ENCODE results near the gene WHAMM. TPM values are rescaled to one million over a fixed set of nuclear protein-coding genes. Genes with fewer than 3 reads are reported as not detected.

WHAMM gene
- total RNA-seq, 2 experiments from 2014 or later, result 8.6 to 13.6 TPM

- no TSS peak for BruUV-seq (replicated peaks)
- intact Hi-C loops (cut with micrococcal nuclease; ENCODE audit: unreplicated experiment), result no loop called here
- ChIA-PET POLR2A (interaction anchor here (0.6 kb wide), 1 partner anchor 27 kb away, joined by 4 read pairs; no protein-coding TSS in a partner anchor), CTCF (ENCODE audit: unreplicated experiment) (no interaction called here)
- Histone ChIP-seq H3K79me2 (ENCODE audit: insufficient read depth, low read depth, low read length) (no peaks in the 10 kb centered on the region), H3K27ac (ENCODE audit: low read depth, low read length, poor library complexity, severe bottlenecking) (no peak overlapping the region), H3K4me1 (ENCODE audit: insufficient read depth, low read length, poor library complexity, severe bottlenecking) (no peaks in the 10 kb centered on the region), H3K36me3 (ENCODE audit: insufficient read depth, low read length) (peaks cover 52% of the 10 kb centered on the region), H4K20me1 (ENCODE audit: insufficient read depth, low read length) (no peaks in the 10 kb centered on the region), H3K4me2 (ENCODE audit: low read length) (no peak overlapping the region), H3K4me3 (ENCODE audit: low read depth, low read length, poor library complexity, severe bottlenecking) (no peak overlapping the region), H3K9me3 (ENCODE audit: low read length) (no peaks in the 10 kb centered on the region), H3K9me2 (ENCODE audit: insufficient read depth, low read length) (no peaks in the 10 kb centered on the region), H2AFZ (ENCODE audit: low read length) (no peak overlapping the region)
- DNase-seq (ENCODE audit: low spot score), result no peak
- TF ChIP-seq EZH2phosphoT487 (IDR thresholded peaks at IDR 0.05; ENCODE audit: borderline replicate concordance, low read depth, low read length) (no peak), CTCF (conservative IDR thresholded peaks at IDR 0.05; ENCODE audit: low read length) (no peak)
Measured at GRCh38 chr15:82838096-82838735, 28.8 kb downstream of the WHAMM start.

GRCh38 chr15:82839136-82839535 lies 29.7 kb downstream of the WHAMM start:
- Histone ChIP-seq H3K4me2 (ENCODE audit: low read length) (no peak overlapping the region), H3K9me3 (ENCODE audit: low read length) (0 out of 2 replicates have a peak, but pooled peaks cover 4% of the 10 kb centered on the region), H3K36me3 (ENCODE audit: insufficient read depth, low read length) (peaks cover 45% of the 10 kb centered on the region), H4K20me1 (ENCODE audit: insufficient read depth, low read length) (no peaks in the 10 kb centered on the region), H3K27ac (ENCODE audit: low read depth, low read length, poor library complexity, severe bottlenecking) (no peak overlapping the region), H3K79me2 (ENCODE audit: insufficient read depth, low read depth, low read length) (no peaks in the 10 kb centered on the region), H3K4me3 (ENCODE audit: low read depth, low read length, poor library complexity, severe bottlenecking) (no peak overlapping the region), H3K9me2 (ENCODE audit: insufficient read depth, low read length) (no peaks in the 10 kb centered on the region), H3K4me1 (ENCODE audit: insufficient read depth, low read length, poor library complexity, severe bottlenecking) (peaks cover 8% of the 10 kb centered on the region), H2AFZ (ENCODE audit: low read length) (no peak overlapping the region)
- intact Hi-C loops (cut with micrococcal nuclease; ENCODE audit: unreplicated experiment), result no loop called here
- ChIA-PET POLR2A (interaction anchor here (0.6 kb wide), 1 partner anchor 17 kb away, joined by 3 read pairs; no protein-coding TSS in a partner anchor), CTCF (ENCODE audit: unreplicated experiment) (no interaction called here)
- no peak for DNase-seq (ENCODE audit: low spot score)
- BruUV-seq (replicated peaks), result no TSS peak
- TF ChIP-seq EZH2phosphoT487 (IDR thresholded peaks at IDR 0.05; ENCODE audit: borderline replicate concordance, low read depth, low read length) (no peak), CTCF (conservative IDR thresholded peaks at IDR 0.05; ENCODE audit: low read length) (no peak)

DNA sequence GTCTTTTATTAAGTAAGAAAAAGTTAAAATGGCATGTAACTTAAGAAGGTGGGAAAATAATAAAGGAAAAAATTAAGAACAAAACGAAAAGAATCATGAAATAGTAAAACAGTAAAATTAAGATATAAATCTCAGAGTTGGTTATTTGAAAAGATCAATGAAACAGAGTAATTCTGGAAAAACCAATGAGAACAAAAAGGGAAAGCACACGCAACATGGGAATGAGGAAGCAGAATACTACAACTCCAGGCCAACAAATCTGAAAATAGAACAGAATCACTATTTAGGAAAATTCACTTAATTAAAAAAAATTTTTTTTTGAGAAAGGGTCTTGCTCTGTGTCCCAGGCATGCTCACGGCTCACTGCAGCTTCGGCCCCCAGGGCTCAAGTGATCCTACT lies 30.7 kb downstream of the WHAMM start:
- H4K20me1 ChIP-seq (ENCODE audit: insufficient read depth, low read length), result no peaks in the 10 kb centered on the region
- no peaks in the 10 kb centered on the region for H3K9me2 ChIP-seq (ENCODE audit: insufficient read depth, low read length)
- ChIA-PET CTCF (ENCODE audit: unreplicated experiment) (no interaction called here), POLR2A (no interaction called here)
- intact Hi-C loops (cut with micrococcal nuclease; ENCODE audit: unreplicated experiment), result loop anchor here (10.0 kb wide), 1 partner anchor 295 kb away; the partner anchor contains the start of gene RPS17
- H3K4me1 ChIP-seq (ENCODE audit: insufficient read depth, low read length, poor library complexity, severe bottlenecking), result peaks cover 18% of the 10 kb centered on the region
- H3K36me3 ChIP-seq (ENCODE audit: insufficient read depth, low read length), result peaks cover 35% of the 10 kb centered on the region
- BruUV-seq (replicated peaks), result no TSS peak
- H3K4me3 ChIP-seq (ENCODE audit: low read depth, low read length, poor library complexity, severe bottlenecking), result no peak overlapping the region
- H3K79me2 ChIP-seq (ENCODE audit: insufficient read depth, low read depth, low read length), result no peaks in the 10 kb centered on the region
- H3K9me3 ChIP-seq (ENCODE audit: low read length), result 0 out of 2 replicates have a peak, but pooled peaks cover 4% of the 10 kb centered on the region
- no peak for TF ChIP-seq EZH2phosphoT487 (IDR thresholded peaks at IDR 0.05; ENCODE audit: borderline replicate concordance, low read depth, low read length)
- no peak for TF ChIP-seq CTCF (conservative IDR thresholded peaks at IDR 0.05; ENCODE audit: low read length)
- H3K4me2 ChIP-seq (ENCODE audit: low read length), result no peak overlapping the region
- H3K27ac ChIP-seq (ENCODE audit: low read depth, low read length, poor library complexity, severe bottlenecking), result no peak overlapping the region
- no peak overlapping the region for H2AFZ ChIP-seq (ENCODE audit: low read length)
- DNase-seq (ENCODE audit: low spot score), result no peak
